ENCODE data around the gene PAQR6.

DNA sequence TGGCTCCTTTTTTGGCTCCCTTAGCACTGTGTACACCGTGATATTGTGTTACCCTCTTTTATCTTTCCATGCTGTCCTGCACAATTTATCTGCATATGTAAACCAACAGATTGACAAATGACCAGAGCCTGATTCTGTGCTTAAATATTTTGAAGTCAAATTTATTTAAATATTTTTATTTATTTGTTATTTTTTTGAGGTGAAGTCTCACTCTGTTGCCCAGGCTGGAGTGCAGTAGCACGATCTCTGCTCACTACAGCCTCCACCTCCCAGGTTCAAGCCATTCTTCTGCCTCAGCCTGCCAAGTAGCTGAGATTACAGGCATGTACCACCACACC, 22.2 kb downstream of the PAQR6 start:
- TF ChIP-seq, protein P1, sequence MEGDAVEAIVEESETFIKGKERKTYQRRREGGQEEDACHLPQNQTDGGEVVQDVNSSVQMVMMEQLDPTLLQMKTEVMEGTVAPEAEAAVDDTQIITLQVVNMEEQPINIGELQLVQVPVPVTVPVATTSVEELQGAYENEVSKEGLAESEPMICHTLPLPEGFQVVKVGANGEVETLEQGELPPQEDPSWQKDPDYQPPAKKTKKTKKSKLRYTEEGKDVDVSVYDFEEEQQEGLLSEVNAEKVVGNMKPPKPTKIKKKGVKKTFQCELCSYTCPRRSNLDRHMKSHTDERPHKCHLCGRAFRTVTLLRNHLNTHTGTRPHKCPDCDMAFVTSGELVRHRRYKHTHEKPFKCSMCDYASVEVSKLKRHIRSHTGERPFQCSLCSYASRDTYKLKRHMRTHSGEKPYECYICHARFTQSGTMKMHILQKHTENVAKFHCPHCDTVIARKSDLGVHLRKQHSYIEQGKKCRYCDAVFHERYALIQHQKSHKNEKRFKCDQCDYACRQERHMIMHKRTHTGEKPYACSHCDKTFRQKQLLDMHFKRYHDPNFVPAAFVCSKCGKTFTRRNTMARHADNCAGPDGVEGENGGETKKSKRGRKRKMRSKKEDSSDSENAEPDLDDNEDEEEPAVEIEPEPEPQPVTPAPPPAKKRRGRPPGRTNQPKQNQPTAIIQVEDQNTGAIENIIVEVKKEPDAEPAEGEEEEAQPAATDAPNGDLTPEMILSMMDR (IDR thresholded peaks at IDR 0.05): no peak
- no peak for TF ChIP-seq POLR2A (IDR thresholded peaks at IDR 0.05)

Data from lower leg skin (tissue), 3 donors.